Measurements from ENCODE around the gene MAN1A2. TPM values are rescaled to one million over a fixed set of nuclear protein-coding genes. Genes with fewer than 3 reads are reported as not detected.

Gene MAN1A2
- total and polyA plus RNA-seq, 9 of the 15 experiments (the other 6 are each of a cell fraction or from before 2014, with no cell fraction given), result 4.2 to 38.4 (median 18.7) TPM

DNA sequence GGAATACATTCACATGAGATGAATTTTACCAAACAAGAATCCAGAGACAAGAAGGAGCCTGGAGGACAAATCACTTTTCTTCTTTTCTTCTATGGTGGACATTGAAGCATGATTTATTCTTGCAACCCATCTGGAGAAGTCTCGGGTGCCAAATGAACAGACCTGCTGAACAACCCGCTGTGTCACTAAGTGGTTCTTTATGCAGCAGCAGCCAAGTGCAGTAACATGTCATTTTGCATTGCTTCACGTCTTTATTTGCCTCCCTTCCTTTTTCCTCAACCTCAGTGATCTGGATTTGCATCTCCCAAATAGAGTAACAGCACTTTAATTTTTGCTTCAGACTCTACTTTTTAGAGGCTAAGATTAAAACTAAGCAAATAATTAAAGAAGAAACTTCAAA lies 188.6 kb downstream of the MAN1A2 start (continued):
- TF ChIP-seq OTX1 (CRISPR knock-in tag; IDR thresholded peaks at IDR 0.05), result no peak
- no peak for TF ChIP-seq NRF1 (conservative IDR thresholded peaks at IDR 0.05 in 1 of 2, IDR thresholded peaks at IDR 0.05 in 1 of 2)

DNA sequence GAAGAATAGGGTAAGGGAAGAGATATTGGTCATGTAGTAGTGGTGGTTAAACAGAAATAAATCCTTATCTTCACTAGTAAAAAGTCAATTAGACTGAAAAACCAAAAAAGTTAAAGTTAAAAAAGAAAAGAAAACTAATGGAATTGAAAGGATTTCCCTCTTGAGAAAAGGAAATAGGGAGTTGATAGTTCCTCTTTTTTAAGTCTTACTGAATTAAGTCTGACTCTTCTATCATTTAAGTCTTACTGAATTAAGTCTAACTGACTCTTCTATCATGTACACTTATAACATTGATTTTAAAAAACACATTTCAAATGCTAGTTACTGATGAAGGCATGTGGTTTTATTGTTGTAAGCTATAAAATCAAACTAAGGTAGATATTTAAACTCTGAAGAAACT lies 189.1 kb downstream of the MAN1A2 start:
- no peaks in the 10 kb centered on the region for H3K79me2 ChIP-seq (ENCODE audit: control insufficient read depth, insufficient read depth, low read length)
- peaks cover 8% of the 10 kb centered on the region; the same call in 1 of the 2 replicates for H3K9me3 ChIP-seq (replicated peaks; ENCODE audit: control insufficient read depth, insufficient read depth, low read depth, low read length)
- H3K27me3 ChIP-seq (ENCODE audit: control insufficient read depth in 2 of 2, insufficient read depth in 2 of 2, low read length in 2 of 2), result no peaks in the 10 kb centered on the region
- no peaks in the 10 kb centered on the region for H3K36me3 ChIP-seq (ENCODE audit: control insufficient read depth, insufficient read depth, low read length)
- H2AFZ ChIP-seq (ENCODE audit: low read depth, low read length), result no peak overlapping the region
- no TSS peak for BruUV-seq (replicated peaks)
- no peak overlapping the region for H3K9ac ChIP-seq (ENCODE audit: insufficient read depth in 1 of 2, low read depth in 2 of 2, low read length in 2 of 2)
- TF ChIP-seq, protein P1, sequence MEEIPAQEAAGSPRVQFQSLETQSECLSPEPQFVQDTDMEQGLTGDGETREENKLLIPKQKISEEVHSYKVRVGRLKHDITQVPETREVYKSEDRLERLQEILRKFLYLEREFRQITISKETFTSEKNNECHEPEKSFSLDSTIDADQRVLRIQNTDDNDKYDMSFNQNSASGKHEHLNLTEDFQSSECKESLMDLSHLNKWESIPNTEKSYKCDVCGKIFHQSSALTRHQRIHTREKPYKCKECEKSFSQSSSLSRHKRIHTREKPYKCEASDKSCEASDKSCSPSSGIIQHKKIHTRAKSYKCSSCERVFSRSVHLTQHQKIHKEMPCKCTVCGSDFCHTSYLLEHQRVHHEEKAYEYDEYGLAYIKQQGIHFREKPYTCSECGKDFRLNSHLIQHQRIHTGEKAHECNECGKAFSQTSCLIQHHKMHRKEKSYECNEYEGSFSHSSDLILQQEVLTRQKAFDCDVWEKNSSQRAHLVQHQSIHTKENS (CRISPR knock-in tag; IDR thresholded peaks at IDR 0.05), result no peak
- no peak for TF ChIP-seq MAFF (IDR thresholded peaks at IDR 0.05; ENCODE audit: low read length)
- TF ChIP-seq SMARCC2 (IDR thresholded peaks at IDR 0.05; ENCODE audit: low read depth), result no peak
- no peak for TF ChIP-seq RBM14 (IDR thresholded peaks at IDR 0.05; ENCODE audit: borderline replicate concordance, insufficient read depth, low read depth, low read length)
- no peak for TF ChIP-seq POLR2AphosphoS2 (IDR thresholded peaks at IDR 0.05; ENCODE audit: low read length)
- TF ChIP-seq PHB2 (IDR thresholded peaks at IDR 0.05; ENCODE audit: low read depth), result no peak
- TF ChIP-seq BACH1 (tag; IDR thresholded peaks at IDR 0.05), result no peak
- TF ChIP-seq, protein P2, sequence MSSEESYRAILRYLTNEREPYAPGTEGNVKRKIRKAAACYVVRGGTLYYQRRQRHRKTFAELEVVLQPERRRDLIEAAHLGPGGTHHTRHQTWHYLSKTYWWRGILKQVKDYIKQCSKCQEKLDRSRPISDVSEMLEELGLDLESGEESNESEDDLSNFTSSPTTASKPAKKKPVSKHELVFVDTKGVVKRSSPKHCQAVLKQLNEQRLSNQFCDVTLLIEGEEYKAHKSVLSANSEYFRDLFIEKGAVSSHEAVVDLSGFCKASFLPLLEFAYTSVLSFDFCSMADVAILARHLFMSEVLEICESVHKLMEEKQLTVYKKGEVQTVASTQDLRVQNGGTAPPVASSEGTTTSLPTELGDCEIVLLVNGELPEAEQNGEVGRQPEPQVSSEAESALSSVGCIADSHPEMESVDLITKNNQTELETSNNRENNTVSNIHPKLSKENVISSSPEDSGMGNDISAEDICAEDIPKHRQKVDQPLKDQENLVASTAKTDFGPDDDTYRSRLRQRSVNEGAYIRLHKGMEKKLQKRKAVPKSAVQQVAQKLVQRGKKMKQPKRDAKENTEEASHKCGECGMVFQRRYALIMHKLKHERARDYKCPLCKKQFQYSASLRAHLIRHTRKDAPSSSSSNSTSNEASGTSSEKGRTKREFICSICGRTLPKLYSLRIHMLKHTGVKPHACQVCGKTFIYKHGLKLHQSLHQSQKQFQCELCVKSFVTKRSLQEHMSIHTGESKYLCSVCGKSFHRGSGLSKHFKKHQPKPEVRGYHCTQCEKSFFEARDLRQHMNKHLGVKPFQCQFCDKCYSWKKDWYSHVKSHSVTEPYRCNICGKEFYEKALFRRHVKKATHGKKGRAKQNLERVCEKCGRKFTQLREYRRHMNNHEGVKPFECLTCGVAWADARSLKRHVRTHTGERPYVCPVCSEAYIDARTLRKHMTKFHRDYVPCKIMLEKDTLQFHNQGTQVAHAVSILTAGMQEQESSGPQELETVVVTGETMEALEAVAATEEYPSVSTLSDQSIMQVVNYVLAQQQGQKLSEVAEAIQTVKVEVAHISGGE (CRISPR knock-in tag; IDR thresholded peaks at IDR 0.05), result no peak
- no peak for TF ChIP-seq CREM (IDR thresholded peaks at IDR 0.05; ENCODE audit: low read depth)
- DNase-seq (ENCODE audit: extremely low read depth in 1 of 4, low spot score in 3 of 4) (no peak), ATAC-seq (no peak), FAIRE-seq (no peak)
- H3K4me2 ChIP-seq (ENCODE audit: insufficient read depth, low read length), result no peak overlapping the region
- in situ Hi-C loops (cut with MboI), result no loop called here
- POLR2A ChIA-PET, result no interaction called here
- CTCF ChIA-PET (ENCODE audit: low intra/inter-chr PET ratio), result no interaction called here
- H3K27ac ChIP-seq (ENCODE audit: extremely low read depth, low read depth, low read length), result no peak overlapping the region
- intact Hi-C loops (cut with micrococcal nuclease), result no loop called here
- H4K20me1 ChIP-seq (replicated peaks; ENCODE audit: control insufficient read depth, insufficient read depth, low read length), result no peaks in the 10 kb centered on the region
- H3K4me3 ChIP-seq, result no peak overlapping the region
- no peaks in the 10 kb centered on the region for H3K9me1 ChIP-seq (ENCODE audit: control insufficient read depth, insufficient read depth, low read length)
- H3K4me1 ChIP-seq (replicated peaks in 1 of 2; ENCODE audit: control insufficient read depth in 2 of 2, insufficient read depth in 2 of 2, low read length in 2 of 2), result peaks cover 0 to 5% of the 10 kb centered on the region in 2 experiments; a peak in 3 of 5 replicates

All from K562 (cell line).